ENCODE measurements around the gene NFIA. TPM values are rescaled to one million over a fixed set of nuclear protein-coding genes. Genes with fewer than 3 reads are reported as not detected.

The NFIA gene
- total RNA-seq (100 to 1,000 TPM in 2 of 9 donors, 10 to 100 TPM in 7; 18.4 to 109 (median 83.2) TPM), polyA plus RNA-seq (10 to 100 TPM; 15.6 to 26.0 (median 25.0) TPM)
- long read RNA-seq, donor 1 = 0 reads
- long read RNA-seq, donor 2, partial matches to known transcripts = 0 of 1 reads
- long read RNA-seq, donor 2, other reads (novel, unspliced or antisense) = 0 of 1 reads
- long read RNA-seq, donor 3 = 0 reads
- long read RNA-seq, donor 4, full-length matches to known transcripts = 14 of 41 reads
- long read RNA-seq, donor 4, partial matches to known transcripts = 7 of 41 reads
- long read RNA-seq, donor 4, other reads (novel, unspliced or antisense) = 20 of 41 reads
- long read RNA-seq, donor 5, full-length matches to known transcripts = 40 of 55 reads
- long read RNA-seq, donor 5, partial matches to known transcripts = 8 of 55 reads
- long read RNA-seq, donor 5, other reads (novel, unspliced or antisense) = 7 of 55 reads
- long read RNA-seq, donor 6, full-length matches to known transcripts = 7 of 28 reads
- long read RNA-seq, donor 6, partial matches to known transcripts = 2 of 28 reads
- long read RNA-seq, donor 6, other reads (novel, unspliced or antisense) = 19 of 28 reads
- long read RNA-seq, donor 7 = 0 reads
- long read RNA-seq, donor 8, full-length matches to known transcripts = 2 of 21 reads
- long read RNA-seq, donor 8, partial matches to known transcripts = 19 of 21 reads
- long read RNA-seq, donor 8, other reads (novel, unspliced or antisense) = 0 of 21 reads
- long read RNA-seq, donor 9, partial matches to known transcripts = 0 of 1 reads
- long read RNA-seq, donor 9, other reads (novel, unspliced or antisense) = 0 of 1 reads
- long read RNA-seq, donor 10 = 0 reads

DNA sequence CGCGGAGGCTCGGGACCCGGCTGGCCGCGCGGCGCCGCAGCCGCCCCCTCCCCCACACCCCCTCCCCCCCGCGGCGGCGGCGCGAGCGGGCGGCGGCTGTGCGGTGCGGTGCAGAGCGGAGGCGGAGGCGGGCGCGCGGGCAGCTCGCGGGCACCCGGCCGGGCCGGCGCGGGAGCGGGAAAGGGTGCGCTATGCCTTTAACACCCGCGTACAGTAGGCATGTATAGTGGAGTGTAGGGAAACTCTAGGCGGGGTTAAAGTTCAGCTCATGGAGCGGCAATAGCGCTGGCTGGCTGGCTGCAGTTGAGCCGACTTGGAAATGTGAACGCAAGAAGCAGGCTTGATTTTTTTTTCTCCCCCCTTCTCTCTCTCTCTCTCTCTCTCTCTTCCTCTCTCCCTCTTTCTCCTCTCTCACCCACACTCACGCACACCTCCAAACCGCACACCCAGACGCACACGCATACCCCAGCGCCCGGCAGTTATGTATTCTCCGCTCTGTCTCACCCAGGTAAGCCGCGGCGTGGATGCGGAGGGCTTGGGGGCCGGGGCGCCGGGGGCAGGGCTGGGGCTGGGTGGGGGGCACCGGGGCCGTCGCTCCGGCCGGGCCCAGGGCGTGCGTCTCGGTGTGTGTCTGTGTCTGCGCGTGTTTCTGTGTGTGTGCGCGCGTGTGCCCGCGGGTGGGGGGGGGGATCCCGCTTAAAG lies at the start of gene NFIA:
Gene NFIA, plus strand, starts transcription at position 251 of the 702 bp plus-strand sequence.
- TF ChIP-seq, protein P1, sequence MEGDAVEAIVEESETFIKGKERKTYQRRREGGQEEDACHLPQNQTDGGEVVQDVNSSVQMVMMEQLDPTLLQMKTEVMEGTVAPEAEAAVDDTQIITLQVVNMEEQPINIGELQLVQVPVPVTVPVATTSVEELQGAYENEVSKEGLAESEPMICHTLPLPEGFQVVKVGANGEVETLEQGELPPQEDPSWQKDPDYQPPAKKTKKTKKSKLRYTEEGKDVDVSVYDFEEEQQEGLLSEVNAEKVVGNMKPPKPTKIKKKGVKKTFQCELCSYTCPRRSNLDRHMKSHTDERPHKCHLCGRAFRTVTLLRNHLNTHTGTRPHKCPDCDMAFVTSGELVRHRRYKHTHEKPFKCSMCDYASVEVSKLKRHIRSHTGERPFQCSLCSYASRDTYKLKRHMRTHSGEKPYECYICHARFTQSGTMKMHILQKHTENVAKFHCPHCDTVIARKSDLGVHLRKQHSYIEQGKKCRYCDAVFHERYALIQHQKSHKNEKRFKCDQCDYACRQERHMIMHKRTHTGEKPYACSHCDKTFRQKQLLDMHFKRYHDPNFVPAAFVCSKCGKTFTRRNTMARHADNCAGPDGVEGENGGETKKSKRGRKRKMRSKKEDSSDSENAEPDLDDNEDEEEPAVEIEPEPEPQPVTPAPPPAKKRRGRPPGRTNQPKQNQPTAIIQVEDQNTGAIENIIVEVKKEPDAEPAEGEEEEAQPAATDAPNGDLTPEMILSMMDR (IDR thresholded peaks at IDR 0.05) = no peak
- peak in 1 of 2 donors; percentile 75 for TF ChIP-seq POLR2A (IDR thresholded peaks at IDR 0.05)
- peak within 1 kb of the TSS; percentile 56 to 81 (median 70) for H3K4me3 ChIP-seq
- H3K27ac ChIP-seq = peak within 1 kb of the TSS; percentile 90 to 98 (median 96)
- intact Hi-C loops (cut with DNase I) = loop anchor here (10.0 kb wide), 1 partner anchor 252 kb away; no protein-coding TSS in a partner anchor
- no peaks in the 10 kb centered on the region for H3K27me3 ChIP-seq
- peaks cover 37 to 70% of the 10 kb centered on the region in 2 donors for H3K4me1 ChIP-seq (replicated peaks in 1 of 2)
- H3K9me3 ChIP-seq (replicated peaks in 1 of 3) = no peaks in the 10 kb centered on the region
- DNase-seq = peak; percentile 61 to 78 (median 70)
- H3K36me3 ChIP-seq (replicated peaks in 1 of 2) = no peaks in the 10 kb centered on the region
- 0 to 1% (median 0%) methylated on average over 26 to 69 of the region's 73 CpGs for WGBS, 4 donors

- H3K4me1 ChIP-seq (replicated peaks in 1 of 2) = no peaks in the 10 kb centered on the region
- no peak overlapping the region for H3K27ac ChIP-seq
- peaks cover 0 to 7% (median 0%) of the 10 kb centered on the region in 3 donors for H3K9me3 ChIP-seq (replicated peaks in 1 of 3)
- H3K27me3 ChIP-seq = no peaks in the 10 kb centered on the region
- H3K36me3 ChIP-seq (replicated peaks in 1 of 2) = no peaks in the 10 kb centered on the region
- DNase-seq = no peak
- no peak overlapping the region for H3K4me3 ChIP-seq
- intact Hi-C loops (cut with DNase I) = no loop called here
- TF ChIP-seq, protein P1 (IDR thresholded peaks at IDR 0.05) = no peak
- TF ChIP-seq POLR2A (IDR thresholded peaks at IDR 0.05) = no peak
Measured at GRCh38 chr1:61035880-61036279, 46.5 kb upstream of the NFIA start.

DNA sequence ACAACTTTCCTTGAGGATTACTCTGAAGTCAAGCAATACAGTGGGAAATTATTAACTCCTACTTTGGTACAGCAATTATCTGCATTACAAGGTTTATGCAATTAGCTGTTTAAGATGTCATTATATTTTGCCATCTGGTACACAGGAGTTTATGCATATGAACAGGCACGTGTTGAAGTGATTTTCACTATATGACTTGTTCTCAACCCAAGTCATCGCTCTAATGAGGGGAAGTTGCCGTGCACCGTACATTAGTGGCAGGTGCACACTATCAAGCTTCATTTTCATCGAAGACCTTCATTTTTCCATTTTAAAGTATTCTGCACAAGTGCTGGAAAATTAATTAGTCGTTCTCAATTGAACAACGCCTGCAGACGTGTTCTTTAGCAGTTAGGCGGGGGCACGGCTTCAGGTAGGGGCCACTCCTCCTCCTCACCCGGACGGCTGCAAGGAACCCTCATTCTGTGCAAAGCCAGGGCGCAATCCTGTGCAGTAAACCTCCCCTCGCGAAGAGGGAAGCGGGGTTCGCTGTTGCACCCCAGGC lies 39.8 kb upstream of the NFIA start:
- Histone ChIP-seq H3K27ac (peak overlapping the region in 1 of 5 donors; percentile 89), H3K4me3 (peak overlapping the region in 1 of 4 donors; percentile 65), H3K4me1 (replicated peaks in 1 of 2) (peaks cover 0 to 5% of the 10 kb centered on the region in 2 donors), H3K36me3 (replicated peaks in 1 of 2) (no peaks in the 10 kb centered on the region), H3K27me3 (no peaks in the 10 kb centered on the region), H3K9me3 (replicated peaks in 1 of 3) (no peaks in the 10 kb centered on the region)
- intact Hi-C loops (cut with DNase I) = loop anchor here (2.0 to 10.0 kb wide), 5 partner anchors 60 to 802 kb away; no protein-coding TSS in a partner anchor
- TF ChIP-seq, protein P1 (IDR thresholded peaks at IDR 0.05) = no peak
- no peak for TF ChIP-seq POLR2A (IDR thresholded peaks at IDR 0.05)
- DNase-seq = no peak
- 28 to 38% (median 33%) methylated on average over 13 to 17 of the region's 17 CpGs for WGBS, 4 donors
